ENCODE results near the gene PRSS53.

The PRSS53 gene

GRCh38 chr16:31082368-31083045 is 6.2 kb downstream of the PRSS53 start:
- Histone ChIP-seq H3K79me2 (ENCODE audit: insufficient read depth, low read length) (peaks cover 47% of the 10 kb centered on the region), H3K4me3 (ENCODE audit: low read depth in 1 of 2, low read length in 2 of 2) (no peak overlapping the region), H2AFZ (ENCODE audit: low read depth, low read length) (no peak overlapping the region), H3K4me1 (ENCODE audit: insufficient read depth, low read length) (peaks cover 15% of the 10 kb centered on the region), H3K27ac (ENCODE audit: low read length) (no peak overlapping the region), H3K4me2 (ENCODE audit: insufficient read depth, low read length) (no peak overlapping the region), H3K27me3 (ENCODE audit: insufficient read depth, low read length, poor library complexity) (no peaks in the 10 kb centered on the region), H4K20me1 (ENCODE audit: insufficient read depth, low read length) (peaks cover 64% of the 10 kb centered on the region), H3K9ac (ENCODE audit: low read depth, low read length) (no peak overlapping the region), H3K36me3 (ENCODE audit: insufficient read depth, low read length) (peaks cover 95% of the 10 kb centered on the region), H3K9me3 (ENCODE audit: insufficient read depth, low read length, severe bottlenecking) (no peaks in the 10 kb centered on the region)
- TF ChIP-seq CTCF (IDR thresholded peaks at IDR 0.05; ENCODE audit: borderline replicate concordance, extremely low read depth, low read length, poor library complexity, severe bottlenecking) (no peak), EZH2 (IDR thresholded peaks at IDR 0.05; ENCODE audit: borderline replicate concordance, low read depth, low read length, severe bottlenecking) (no peak)
- ATAC-seq (ENCODE audit: insufficient read depth, low read depth): no peak
- no peak for DNase-seq

DNA sequence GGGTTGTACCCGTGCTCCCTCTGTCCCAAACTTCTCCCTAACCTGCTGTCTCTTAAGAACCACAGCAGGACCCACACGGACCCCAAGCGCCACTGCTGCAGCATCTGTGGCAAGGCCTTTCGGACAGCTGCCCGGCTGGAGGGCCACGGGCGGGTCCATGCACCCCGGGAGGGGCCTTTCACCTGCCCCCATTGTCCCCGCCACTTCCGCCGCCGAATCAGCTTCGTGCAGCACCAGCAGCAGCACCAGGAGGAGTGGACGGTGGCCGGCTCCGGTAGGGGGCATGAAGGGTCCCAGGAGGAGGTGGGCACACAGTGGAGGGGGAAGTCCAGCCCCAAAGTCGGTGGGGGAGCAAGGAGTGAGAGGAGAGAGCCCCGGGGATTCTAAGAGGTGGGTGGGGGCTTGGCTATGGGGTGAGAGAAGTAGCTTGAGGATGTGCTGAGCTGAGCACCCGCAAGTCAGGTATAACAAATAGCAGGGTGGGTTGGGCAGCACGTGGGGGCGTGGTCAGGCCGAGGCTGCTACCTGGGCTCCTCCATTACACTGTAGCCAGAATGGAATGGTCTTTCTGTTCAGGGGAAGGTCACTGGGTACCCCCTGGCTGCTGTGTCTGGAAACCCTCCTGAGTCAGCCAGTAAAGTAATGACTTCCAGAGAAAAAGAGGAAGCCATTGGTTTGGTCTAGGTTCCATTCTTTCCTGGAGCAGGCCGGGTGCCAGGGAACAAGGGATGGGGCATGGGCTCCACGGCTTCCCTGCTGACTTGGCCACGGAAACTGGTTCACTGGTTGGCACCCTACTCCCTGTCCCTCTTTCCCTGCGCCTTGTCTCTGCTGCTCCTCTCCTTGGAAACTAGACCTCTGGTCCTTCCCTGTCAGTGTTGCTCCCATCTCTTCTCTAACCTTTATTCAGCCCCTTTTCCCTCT is 7.1 kb downstream of the PRSS53 start:
- Histone ChIP-seq H3K9ac (ENCODE audit: low read depth, low read length) (no peak overlapping the region), H3K4me3 (ENCODE audit: low read depth in 1 of 2, low read length in 2 of 2) (no peak overlapping the region), H2AFZ (ENCODE audit: low read depth, low read length) (no peak overlapping the region), H3K79me2 (ENCODE audit: insufficient read depth, low read length) (peaks cover 56% of the 10 kb centered on the region), H3K27ac (ENCODE audit: low read length) (no peak overlapping the region), H3K9me3 (ENCODE audit: insufficient read depth, low read length, severe bottlenecking) (no peaks in the 10 kb centered on the region), H4K20me1 (ENCODE audit: insufficient read depth, low read length) (peaks cover 72% of the 10 kb centered on the region), H3K36me3 (ENCODE audit: insufficient read depth, low read length) (peaks cover 95% of the 10 kb centered on the region), H3K4me1 (ENCODE audit: insufficient read depth, low read length) (peaks cover 15% of the 10 kb centered on the region), H3K27me3 (ENCODE audit: insufficient read depth, low read length, poor library complexity) (no peaks in the 10 kb centered on the region), H3K4me2 (ENCODE audit: insufficient read depth, low read length) (no peak overlapping the region)
- TF ChIP-seq EZH2 (IDR thresholded peaks at IDR 0.05; ENCODE audit: borderline replicate concordance, low read depth, low read length, severe bottlenecking) (no peak), CTCF (IDR thresholded peaks at IDR 0.05; ENCODE audit: borderline replicate concordance, extremely low read depth, low read length, poor library complexity, severe bottlenecking) (no peak)
- DNase-seq (no peak), ATAC-seq (ENCODE audit: insufficient read depth, low read depth) (no peak)

- H3K4me1 ChIP-seq (ENCODE audit: insufficient read depth, low read length): peaks cover 15% of the 10 kb centered on the region
- TF ChIP-seq EZH2 (IDR thresholded peaks at IDR 0.05; ENCODE audit: borderline replicate concordance, low read depth, low read length, severe bottlenecking) (no peak), CTCF (IDR thresholded peaks at IDR 0.05; ENCODE audit: borderline replicate concordance, extremely low read depth, low read length, poor library complexity, severe bottlenecking) (no peak)
- peaks cover 97% of the 10 kb centered on the region for H3K36me3 ChIP-seq (ENCODE audit: insufficient read depth, low read length)
- no peaks in the 10 kb centered on the region for H3K9me3 ChIP-seq (ENCODE audit: insufficient read depth, low read length, severe bottlenecking)
- H3K27ac ChIP-seq (ENCODE audit: low read length): no peak overlapping the region
- no peak overlapping the region for H3K4me2 ChIP-seq (ENCODE audit: insufficient read depth, low read length)
- no peaks in the 10 kb centered on the region for H3K27me3 ChIP-seq (ENCODE audit: insufficient read depth, low read length, poor library complexity)
- no peak overlapping the region for H2AFZ ChIP-seq (ENCODE audit: low read depth, low read length)
- H3K4me3 ChIP-seq (ENCODE audit: low read depth in 1 of 2, low read length in 2 of 2): no peak overlapping the region
- H4K20me1 ChIP-seq (ENCODE audit: insufficient read depth, low read length): peaks cover 75% of the 10 kb centered on the region
- H3K9ac ChIP-seq (ENCODE audit: low read depth, low read length): no peak overlapping the region
- peaks cover 64% of the 10 kb centered on the region for H3K79me2 ChIP-seq (ENCODE audit: insufficient read depth, low read length)
- ATAC-seq (ENCODE audit: insufficient read depth, low read depth): no peak
- DNase-seq: no peak
Measured at GRCh38 chr16:31080756-31081419, 7.9 kb downstream of the PRSS53 start.
